ENCODE data around the gene TSHR.
"Not testable (repeated sequence)": the region's sequence is repeated elsewhere in the genome, so short reads cannot be mapped to it uniquely, and the experiment has no call there.

Gene TSHR

DNA sequence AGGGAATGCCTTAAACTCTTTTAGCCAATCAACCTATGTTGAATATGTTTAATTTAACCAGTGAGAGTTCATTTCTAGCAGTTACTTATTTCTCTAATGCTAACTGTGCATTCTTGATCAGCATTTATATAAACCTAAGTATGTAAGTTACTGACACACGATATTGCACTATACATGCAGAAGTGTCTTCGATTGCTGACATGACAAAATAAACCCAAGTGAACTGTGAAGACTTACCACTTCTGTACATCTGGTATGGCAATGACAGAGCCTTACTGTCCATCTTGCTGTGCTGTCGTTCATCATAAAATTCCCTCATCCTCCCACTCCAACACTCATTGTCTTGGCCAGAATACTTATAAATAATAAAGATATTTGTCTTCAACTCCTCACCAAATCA is 131.8 kb downstream of the TSHR start:
- no peak for DNase-seq

DNA sequence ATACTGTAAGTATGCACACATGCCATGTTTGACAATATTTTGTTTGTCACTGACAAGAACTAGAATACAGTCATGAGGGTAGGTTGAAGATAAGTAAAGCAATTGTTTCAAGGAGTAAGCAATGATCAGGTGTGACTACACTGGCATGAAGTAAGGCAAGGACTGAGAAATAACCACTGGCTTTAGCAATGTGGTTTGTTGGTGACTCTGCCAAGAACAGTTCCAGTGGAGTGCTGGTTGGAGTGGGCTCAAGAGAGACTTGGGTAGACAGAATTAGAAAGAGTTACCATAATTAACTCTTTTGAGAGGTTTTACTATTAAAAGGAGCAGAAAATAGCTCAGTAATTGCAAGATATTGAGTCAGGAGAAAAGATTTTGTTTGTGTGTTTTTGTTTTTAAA is 135.7 kb downstream of the TSHR start:
- no peak for DNase-seq

- no peak for DNase-seq
Observed at GRCh38 chr14:81091660-81092059, 136.2 kb downstream of the TSHR start.

- DNase-seq, result no peak
Observed at GRCh38 chr14:81093651-81094050, 138.2 kb downstream of the TSHR start.

DNA sequence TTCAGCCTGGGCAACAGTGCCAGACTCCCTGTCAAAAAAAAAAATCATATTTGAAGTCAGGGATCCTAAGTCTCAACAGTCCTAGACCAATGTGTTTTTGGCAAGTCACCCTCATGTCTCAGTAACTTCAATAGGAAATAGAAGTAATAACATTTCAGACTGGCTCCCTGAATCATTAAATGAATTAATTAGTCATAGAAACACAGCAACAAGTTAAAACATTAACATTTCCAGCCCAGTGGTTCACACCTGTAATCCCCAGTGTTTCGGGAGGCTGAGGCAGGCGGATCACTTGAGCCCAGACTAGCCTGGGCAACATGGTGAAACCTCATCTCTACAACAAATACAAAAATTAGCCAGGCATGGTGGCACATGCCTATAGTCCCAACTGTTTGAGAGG is 140.1 kb downstream of the TSHR start:
- DNase-seq, result no peak

- no peak for DNase-seq
Observed at GRCh38 chr14:81096656-81097055, 141.2 kb downstream of the TSHR start.

- DNase-seq, result no peak
Observed at GRCh38 chr14:81102217-81102616, 146.8 kb downstream of the TSHR start.

GRCh38 chr14:81103443-81103842 is 148.0 kb downstream of the TSHR start:
- no peak for DNase-seq

- no peak for DNase-seq
Observed at GRCh38 chr14:81105378-81105777, 150.0 kb downstream of the TSHR start.

- no peak for DNase-seq
Observed at GRCh38 chr14:81105961-81106360, 150.5 kb downstream of the TSHR start.

DNA sequence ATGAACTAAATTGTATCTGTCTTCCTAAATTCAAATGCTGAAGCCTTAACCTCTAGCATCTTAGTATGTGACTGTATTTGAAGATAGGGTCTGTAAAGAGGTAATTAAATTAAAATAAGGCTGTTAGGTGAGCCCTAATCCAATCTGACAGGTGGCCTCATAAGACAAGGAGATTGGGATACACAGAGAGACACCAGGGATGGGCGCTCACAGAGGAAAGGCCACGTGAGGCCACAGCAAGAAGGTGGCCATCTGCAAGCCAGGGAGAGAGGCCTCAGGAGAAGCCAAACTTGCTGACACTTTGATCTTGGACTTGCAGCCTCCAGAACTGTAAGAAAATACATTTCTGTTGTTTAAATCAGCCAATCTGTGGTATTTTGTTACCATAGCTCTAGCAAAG is 154.8 kb downstream of the TSHR start:
- no peak for DNase-seq

DNA sequence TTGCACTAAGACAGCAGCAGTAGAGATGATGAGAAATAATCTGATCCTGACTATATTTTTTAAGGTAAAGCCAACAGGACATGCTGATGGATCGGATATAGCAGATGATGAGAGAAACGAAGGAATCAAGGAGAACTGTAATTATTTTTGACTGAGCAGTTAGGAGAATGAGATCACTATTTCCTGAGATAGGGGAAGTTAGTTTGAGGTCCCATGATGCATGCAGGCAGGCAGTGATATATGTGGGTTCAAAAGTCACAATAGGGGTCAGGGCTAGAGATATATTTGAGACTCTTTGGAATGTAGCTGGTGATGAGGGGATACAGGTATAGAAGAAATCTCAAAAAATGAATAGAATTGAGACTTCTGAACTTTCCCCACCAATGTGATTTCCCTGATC is 157.8 kb downstream of the TSHR start:
- DNase-seq, result no peak

DNA sequence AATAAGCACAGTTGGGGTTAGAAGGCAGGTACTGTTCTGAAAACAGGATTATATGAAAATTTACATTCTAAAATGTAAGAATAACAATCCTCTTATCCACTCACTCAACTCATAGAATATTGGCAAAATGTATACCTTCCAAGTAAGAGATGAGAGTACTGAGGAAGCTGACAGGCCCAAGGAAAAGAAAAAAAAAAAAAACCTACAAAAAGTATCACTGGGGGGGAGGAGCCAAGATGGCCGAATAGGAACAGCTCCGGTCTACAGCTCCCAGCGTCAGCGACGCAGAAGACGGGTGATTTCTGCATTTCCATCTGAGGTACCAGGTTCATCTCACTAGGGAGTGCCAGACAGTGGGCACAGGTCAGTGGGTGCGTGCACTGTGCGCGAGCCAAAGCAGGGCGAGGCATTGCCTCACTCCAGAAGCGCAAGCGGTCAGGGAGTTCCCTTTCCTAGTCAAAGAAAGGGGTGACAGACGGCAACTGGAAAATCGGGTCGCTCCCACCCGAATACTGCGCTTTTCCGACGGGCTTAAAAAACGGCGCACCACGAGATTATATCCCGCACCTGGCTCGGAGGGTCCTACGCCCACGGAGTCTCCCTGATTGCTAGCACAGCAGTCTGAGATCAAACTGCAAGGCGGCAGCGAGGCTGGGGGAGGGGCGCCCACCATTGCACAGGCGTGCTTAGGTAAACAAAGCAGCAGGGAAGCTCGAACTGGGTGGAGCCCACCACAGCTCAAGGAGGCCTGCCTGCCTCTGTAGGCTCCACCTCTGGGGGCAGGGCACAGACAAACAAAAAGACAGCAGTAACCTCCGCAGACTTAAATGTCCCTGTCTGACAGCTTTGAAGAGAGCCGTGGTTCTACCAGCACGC is 158.8 kb downstream of the TSHR start:
- DNase-seq, result not testable (repeated sequence)

GRCh38 chr14:81120501-81120900 is 165.1 kb downstream of the TSHR start:
- DNase-seq, result no peak

DNA sequence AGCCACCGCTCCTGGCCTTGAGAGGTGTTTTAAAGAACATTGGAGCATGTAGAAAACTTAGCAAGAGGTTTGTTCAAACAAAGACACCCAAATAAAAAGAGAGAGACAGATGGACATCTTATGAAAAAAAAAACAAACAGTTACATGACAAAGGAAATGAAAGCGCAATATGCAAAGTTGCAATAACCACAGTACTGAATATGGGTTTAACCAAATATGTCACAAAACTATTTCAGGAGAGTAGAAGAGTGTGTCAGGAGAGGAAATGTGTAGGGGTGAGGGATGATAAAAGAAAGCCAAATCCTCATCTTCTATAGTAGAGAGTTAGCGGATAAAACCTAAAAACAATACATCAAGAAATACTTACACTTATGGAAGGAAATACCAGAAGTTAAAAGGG is 166.9 kb downstream of the TSHR start:
- no peak for DNase-seq

- no peak for DNase-seq
Observed at GRCh38 chr14:81123811-81124210, 168.4 kb downstream of the TSHR start.

DNA sequence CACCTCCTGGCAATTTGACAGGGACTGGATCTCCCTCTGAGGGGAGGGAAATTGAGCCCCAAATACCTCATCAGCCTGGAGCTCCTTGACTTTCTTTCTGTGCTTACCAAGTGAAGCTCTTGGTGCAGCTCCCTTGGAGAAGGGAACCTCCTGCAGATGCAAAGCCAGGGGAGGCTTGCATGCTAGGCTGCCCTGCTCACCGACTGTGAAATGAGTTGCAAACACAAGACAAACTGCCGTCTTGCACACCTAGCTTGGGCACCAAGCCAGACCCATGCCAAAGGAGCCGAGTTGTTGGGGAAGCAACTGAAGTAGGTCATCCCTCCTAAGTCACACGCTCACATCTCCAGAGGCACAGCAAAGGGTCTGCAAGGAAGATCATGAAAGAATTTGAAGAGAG is 170.1 kb downstream of the TSHR start:
- no peak for DNase-seq

- DNase-seq, result no peak
Observed at GRCh38 chr14:81127785-81128184, 172.4 kb downstream of the TSHR start.

GRCh38 chr14:81129242-81129641 is 173.8 kb downstream of the TSHR start:
- DNase-seq, result no peak

- DNase-seq, result no peak
Observed at GRCh38 chr14:81132468-81132867, 177.0 kb downstream of the TSHR start.

- DNase-seq, result no peak
Observed at GRCh38 chr14:81133400-81133799, 178.0 kb downstream of the TSHR start.

- no peak for DNase-seq
Observed at GRCh38 chr14:81137316-81137715, 181.9 kb downstream of the TSHR start.

DNA sequence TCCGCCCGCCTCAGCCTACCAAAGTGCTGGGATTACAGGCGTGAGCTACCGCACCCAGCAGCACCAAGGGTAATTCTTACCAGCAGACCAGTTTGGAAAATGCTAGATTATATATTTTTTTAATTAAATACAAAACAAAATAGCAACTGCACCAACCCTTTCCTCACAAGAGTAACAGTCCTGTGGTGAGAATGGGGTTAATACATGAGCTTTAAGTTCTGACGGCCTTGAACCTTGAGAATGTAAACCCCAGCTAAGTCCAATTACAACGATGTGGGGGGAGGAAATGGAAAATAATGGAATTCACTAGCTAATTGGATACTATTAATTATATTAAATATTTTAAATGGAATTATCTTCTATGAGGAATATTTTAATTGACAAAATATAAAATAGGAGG is 183.0 kb downstream of the TSHR start:
- DNase-seq, result no peak

DNA sequence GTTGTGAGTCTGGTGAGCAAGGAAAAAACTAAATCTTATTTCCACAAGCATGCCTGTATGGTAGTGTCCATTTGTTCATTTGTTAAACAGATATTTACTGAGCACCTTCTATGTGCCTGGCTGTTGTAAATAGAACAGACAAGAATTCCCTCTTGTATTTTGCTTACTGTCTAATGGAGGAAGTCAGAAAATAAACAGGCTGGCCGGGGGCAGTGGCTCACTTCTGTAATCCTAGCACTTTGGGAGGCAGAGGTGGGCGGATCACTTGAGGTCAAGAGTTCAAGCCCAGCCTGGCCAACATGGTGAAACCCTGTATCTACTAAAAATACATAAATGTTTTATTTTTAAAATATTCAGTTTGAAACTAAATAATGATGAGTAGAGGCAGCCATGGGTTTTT is 186.0 kb downstream of the TSHR start:
- DNase-seq, result no peak

DNA sequence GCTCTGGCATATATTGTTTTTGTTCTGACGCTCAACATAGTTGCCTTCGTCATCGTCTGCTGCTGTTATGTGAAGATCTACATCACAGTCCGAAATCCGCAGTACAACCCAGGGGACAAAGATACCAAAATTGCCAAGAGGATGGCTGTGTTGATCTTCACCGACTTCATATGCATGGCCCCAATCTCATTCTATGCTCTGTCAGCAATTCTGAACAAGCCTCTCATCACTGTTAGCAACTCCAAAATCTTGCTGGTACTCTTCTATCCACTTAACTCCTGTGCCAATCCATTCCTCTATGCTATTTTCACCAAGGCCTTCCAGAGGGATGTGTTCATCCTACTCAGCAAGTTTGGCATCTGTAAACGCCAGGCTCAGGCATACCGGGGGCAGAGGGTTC is 188.4 kb downstream of the TSHR start:
- no peak for DNase-seq
